HAP-1 (cell line): Measurements from ENCODE around the gene EGFL7.

Experiments used
- DNase-seq, 2 experiments: peaks; one replicate each; pipeline ENCODE4 v3.0.0-alpha.2; 2016 to 2020; ENCODE audit warnings: low spot score in 2 of 2
- H3K27me3 ChIP-seq: fragments of 250-450 bp; sonication (Bioruptor Pico); 2 replicates; pipeline ENCODE4 v1.5.1; 2020; ENCODE audit warnings: low read depth, mild to moderate bottlenecking, moderate library complexity
- H3K36me3 ChIP-seq: fragments of 250-450 bp; sonication (Bioruptor Pico); replicated peaks from 2 replicates; pipeline ENCODE4 v1.5.1; 2020; ENCODE audit warnings: mild to moderate bottlenecking
- H3K4me1 ChIP-seq: fragments of 250-450 bp; sonication (Bioruptor Pico); 2 replicates; pipeline ENCODE4 v1.5.1; 2020; ENCODE audit warnings: mild to moderate bottlenecking
- H3K4me3 ChIP-seq: fragments of 250-450 bp; sonication (Bioruptor Pico); 2 replicates; pipeline ENCODE4 v1.5.1; 2020; ENCODE audit warnings: mild to moderate bottlenecking, moderate library complexity
- H3K9me3 ChIP-seq: fragments of 250-450 bp; sonication (Bioruptor Pico); 2 replicates; pipeline ENCODE4 v1.5.1; 2020; ENCODE audit warnings: mild to moderate bottlenecking, moderate library complexity
- in situ Hi-C: fragments of 300-500 bp; cut with MboI; formaldehyde crosslinking; loops from 3 replicates; pipeline ENCODE4 v1.14.3; 2020; ENCODE audit warnings: low sequenced_read_pairs, inconsistent platforms, mixed read lengths

Gene EGFL7

GRCh38 chr9:136673975-136674785 lies 11.5 kb downstream of the EGFL7 start:
- Histone ChIP-seq H3K4me3 (no peak overlapping the region), H3K9me3 (no peaks in the 10 kb centered on the region), H3K4me1 (no peaks in the 10 kb centered on the region), H3K27me3 (no peaks in the 10 kb centered on the region), H3K36me3 (peaks cover 10% of the 10 kb centered on the region)
- no peak for DNase-seq
- in situ Hi-C loops, result no loop called here

GRCh38 chr9:136674786-136675349 lies 12.2 kb downstream of the EGFL7 start:
- in situ Hi-C loops, result no loop called here
- H3K9me3 ChIP-seq, result no peaks in the 10 kb centered on the region
- no peaks in the 10 kb centered on the region for H3K4me1 ChIP-seq
- H3K36me3 ChIP-seq, result peaks cover 10% of the 10 kb centered on the region
- H3K4me3 ChIP-seq, result no peak overlapping the region
- DNase-seq, result no peak
- H3K27me3 ChIP-seq, result no peaks in the 10 kb centered on the region

- Histone ChIP-seq H3K36me3 (peaks cover 10% of the 10 kb centered on the region), H3K4me3 (no peak overlapping the region), H3K4me1 (no peaks in the 10 kb centered on the region), H3K27me3 (no peaks in the 10 kb centered on the region), H3K9me3 (no peaks in the 10 kb centered on the region)
- no peak for DNase-seq
- in situ Hi-C loops, result no loop called here
Observed at GRCh38 chr9:136675477-136676296, 13.0 kb downstream of the EGFL7 start.

GRCh38 chr9:136676297-136676794 lies 13.6 kb downstream of the EGFL7 start:
- H3K4me3 ChIP-seq, result no peak overlapping the region
- H3K27me3 ChIP-seq, result no peaks in the 10 kb centered on the region
- H3K36me3 ChIP-seq, result peaks cover 10% of the 10 kb centered on the region
- in situ Hi-C loops, result no loop called here
- H3K9me3 ChIP-seq, result no peaks in the 10 kb centered on the region
- H3K4me1 ChIP-seq, result no peaks in the 10 kb centered on the region
- no peak for DNase-seq

GRCh38 chr9:136676920-136677686 lies 14.4 kb downstream of the EGFL7 start:
- in situ Hi-C loops, result no loop called here
- H3K4me3 ChIP-seq, result no peak overlapping the region
- no peaks in the 10 kb centered on the region for H3K9me3 ChIP-seq
- peaks cover 10% of the 10 kb centered on the region for H3K36me3 ChIP-seq
- H3K27me3 ChIP-seq, result no peaks in the 10 kb centered on the region
- H3K4me1 ChIP-seq, result no peaks in the 10 kb centered on the region
- DNase-seq, result no peak

DNA sequence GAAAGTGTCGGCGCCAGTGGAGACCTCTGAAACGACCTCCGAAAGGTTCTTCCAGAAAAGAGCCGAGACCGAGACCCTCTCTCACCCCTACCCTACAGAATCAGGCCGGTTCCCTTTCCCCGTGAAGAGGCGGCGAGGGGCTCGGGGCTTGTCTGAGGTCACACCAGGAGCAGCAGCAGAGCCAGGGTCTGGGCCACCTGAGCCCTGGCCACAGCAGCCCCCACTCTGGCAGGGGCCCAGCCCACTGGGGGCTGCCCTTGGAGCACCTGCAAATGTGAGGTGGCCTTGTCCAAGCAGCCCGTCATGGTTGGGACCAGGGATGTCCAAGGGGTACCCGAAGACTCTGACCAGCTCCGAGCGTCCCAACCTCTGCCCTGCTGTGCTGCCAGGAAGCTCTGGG lies 15.3 kb downstream of the EGFL7 start:
- in situ Hi-C loops, result no loop called here
- H3K4me3 ChIP-seq, result no peak overlapping the region
- no peak for DNase-seq
- no peaks in the 10 kb centered on the region for H3K9me3 ChIP-seq
- H3K36me3 ChIP-seq, result peaks cover 10% of the 10 kb centered on the region
- no peaks in the 10 kb centered on the region for H3K27me3 ChIP-seq
- H3K4me1 ChIP-seq, result no peaks in the 10 kb centered on the region

DNA sequence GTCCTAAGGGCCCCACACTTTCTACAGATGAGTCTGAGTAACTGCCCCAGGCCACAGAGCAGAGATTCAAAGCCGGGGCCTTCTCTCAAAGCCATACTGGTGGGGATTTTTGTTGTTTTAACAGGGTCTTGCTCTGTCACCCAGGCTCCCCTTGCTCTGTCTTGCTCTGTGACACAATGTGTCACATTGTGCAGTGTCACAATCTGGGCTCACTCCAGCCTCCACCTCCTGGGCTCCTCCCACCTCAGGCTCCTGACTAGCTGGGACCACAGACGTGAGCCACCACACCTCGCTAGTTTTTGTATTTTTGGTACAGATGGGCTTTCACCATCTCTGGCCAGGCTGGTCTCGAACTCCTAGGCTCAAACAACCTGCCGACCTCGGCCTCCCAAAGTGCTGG lies 15.9 kb downstream of the EGFL7 start:
- Histone ChIP-seq H3K4me1 (no peaks in the 10 kb centered on the region), H3K9me3 (no peaks in the 10 kb centered on the region), H3K4me3 (no peak overlapping the region), H3K27me3 (no peaks in the 10 kb centered on the region), H3K36me3 (peaks cover 10% of the 10 kb centered on the region)
- in situ Hi-C loops, result no loop called here
- DNase-seq, result no peak

- Histone ChIP-seq H3K27me3 (no peaks in the 10 kb centered on the region), H3K36me3 (peaks cover 5% of the 10 kb centered on the region), H3K4me1 (no peaks in the 10 kb centered on the region), H3K4me3 (no peak overlapping the region), H3K9me3 (no peaks in the 10 kb centered on the region)
- in situ Hi-C loops, result no loop called here
- DNase-seq, result no peak
Observed at GRCh38 chr9:136679431-136679941, 16.8 kb downstream of the EGFL7 start.

- Histone ChIP-seq H3K4me3 (no peak overlapping the region), H3K4me1 (peaks cover 5% of the 10 kb centered on the region), H3K36me3 (no peaks in the 10 kb centered on the region), H3K9me3 (no peaks in the 10 kb centered on the region), H3K27me3 (no peaks in the 10 kb centered on the region)
- DNase-seq, result no peak
- in situ Hi-C loops, result no loop called here
Observed at GRCh38 chr9:136681029-136681428, 18.3 kb downstream of the EGFL7 start.

DNA sequence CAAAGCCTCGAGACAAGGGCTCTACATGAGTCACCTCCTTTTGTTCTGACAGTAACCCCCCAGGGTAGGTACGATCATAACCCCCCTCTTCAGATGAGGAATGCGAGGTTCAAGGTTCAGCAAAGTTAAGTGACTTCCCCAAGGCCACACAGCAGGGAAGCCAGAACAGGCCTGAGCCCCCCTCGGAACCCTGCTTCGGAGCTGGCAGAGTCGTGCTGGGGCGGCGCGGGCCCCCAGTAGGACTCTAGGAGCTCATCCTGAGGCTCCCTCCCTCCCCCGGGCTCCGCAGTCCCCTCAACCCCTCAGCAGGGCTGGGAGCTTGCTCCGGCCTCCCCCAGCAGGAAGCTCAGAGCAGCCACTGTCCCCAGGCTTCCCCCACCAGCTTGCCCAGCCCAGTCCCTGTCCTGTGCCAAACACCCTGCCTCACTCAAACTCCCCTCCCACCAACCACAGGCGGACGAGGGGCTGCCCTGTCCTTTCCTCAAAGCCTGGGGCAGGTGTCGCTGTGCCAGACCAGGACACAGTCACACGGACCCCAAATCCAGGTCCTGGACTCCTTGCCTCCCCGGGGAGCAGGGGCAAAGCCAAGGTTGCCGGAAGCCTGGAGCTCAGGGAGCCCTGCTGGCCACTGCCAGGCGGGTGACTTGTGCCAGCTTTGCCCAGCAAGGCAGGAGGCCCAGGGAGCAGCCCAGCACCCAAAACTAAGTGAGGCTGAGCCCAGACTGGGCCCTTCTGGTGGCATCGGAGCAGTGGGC lies 19.4 kb downstream of the EGFL7 start:
- no peak for DNase-seq
- Histone ChIP-seq H3K27me3 (no peaks in the 10 kb centered on the region), H3K9me3 (no peaks in the 10 kb centered on the region), H3K36me3 (no peaks in the 10 kb centered on the region), H3K4me1 (peaks cover 6% of the 10 kb centered on the region), H3K4me3 (no peak overlapping the region)
- in situ Hi-C loops, result no loop called here

DNA sequence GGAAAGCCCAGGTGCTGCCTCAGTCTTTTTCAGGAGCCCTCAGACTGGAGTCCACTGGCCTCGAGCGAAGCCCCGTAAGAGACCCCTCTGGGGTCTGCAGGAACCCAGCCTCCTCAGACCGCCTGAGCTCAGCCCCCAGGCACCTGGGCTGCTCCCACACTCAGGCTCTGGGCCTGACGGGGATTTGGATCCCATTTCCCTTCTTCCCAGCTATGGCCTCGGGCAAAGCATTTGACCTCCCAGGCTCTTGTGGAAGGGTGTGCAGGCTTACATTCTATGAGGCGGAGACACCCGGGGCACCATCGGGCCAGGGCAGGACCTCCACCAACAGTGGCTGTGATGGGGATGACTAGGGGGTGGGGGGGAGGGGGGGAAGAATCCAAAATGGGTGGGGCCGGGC lies 20.0 kb downstream of the EGFL7 start:
- in situ Hi-C loops, result no loop called here
- DNase-seq, result no peak
- Histone ChIP-seq H3K9me3 (no peaks in the 10 kb centered on the region), H3K36me3 (no peaks in the 10 kb centered on the region), H3K4me3 (no peak overlapping the region), H3K4me1 (peaks cover 6% of the 10 kb centered on the region), H3K27me3 (no peaks in the 10 kb centered on the region)

DNA sequence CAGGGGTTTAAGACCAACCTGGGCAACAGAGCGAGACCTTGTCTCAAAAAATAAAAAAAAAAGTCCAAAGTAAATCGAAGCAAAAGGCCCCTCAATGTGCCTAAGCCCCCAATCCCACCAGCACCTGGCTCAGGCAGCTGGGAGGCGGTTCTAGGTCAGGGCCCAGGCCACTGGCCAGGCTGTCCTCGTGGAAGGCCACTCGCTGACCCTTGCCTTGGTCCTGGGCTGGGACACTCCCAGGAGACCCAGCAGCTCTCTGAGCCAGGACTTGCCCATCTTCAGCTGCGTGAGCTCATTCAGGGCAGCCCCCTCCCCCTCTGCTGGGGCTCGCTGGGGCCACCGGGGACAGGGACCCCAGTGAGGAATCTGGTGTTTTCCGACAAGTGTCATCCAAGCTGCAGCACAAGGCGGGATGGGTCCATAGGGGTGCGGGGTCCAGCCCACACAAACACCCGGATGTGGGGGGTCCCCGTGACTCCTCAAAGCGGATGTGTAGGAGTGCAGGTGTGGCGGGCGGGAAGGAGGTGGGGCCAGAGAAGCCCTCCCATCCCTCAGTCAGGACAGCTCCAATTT lies 20.5 kb downstream of the EGFL7 start:
- Histone ChIP-seq H3K27me3 (no peaks in the 10 kb centered on the region), H3K4me3 (no peak overlapping the region), H3K36me3 (no peaks in the 10 kb centered on the region), H3K9me3 (no peaks in the 10 kb centered on the region), H3K4me1 (peaks cover 6% of the 10 kb centered on the region)
- DNase-seq, result no peak
- in situ Hi-C loops, result no loop called here
